GM19463 (cell line): Measurements from ENCODE around the gene AFTPH.

ENCODE experiments used
- ATAC-seq: cut with Tn5 transposase; IDR thresholded peaks from one replicate; pipeline ENCODE4 v1.9.1; 2021; ENCODE audit warnings: mild to moderate bottlenecking, moderate library complexity; ENCODE audit not compliant: unreplicated experiment

AFTPH gene

DNA sequence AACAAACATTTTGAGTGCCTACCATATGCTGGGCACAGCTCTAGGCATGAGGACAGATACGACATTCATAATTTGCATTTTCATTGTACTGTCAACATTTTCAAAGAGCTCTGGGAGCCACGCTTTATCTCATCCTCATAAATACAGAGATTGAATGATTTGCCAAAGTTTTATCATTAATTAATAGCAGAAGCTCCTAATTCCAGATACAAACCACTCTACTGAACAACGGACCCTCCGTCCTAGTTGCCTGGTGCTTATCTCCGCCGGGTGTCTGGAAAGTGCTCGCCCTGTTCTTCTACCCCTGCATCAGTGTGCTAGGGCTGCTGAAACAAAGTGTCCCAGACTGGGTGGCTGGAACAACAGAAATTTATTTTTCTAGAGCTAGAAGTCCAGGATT lies 105.7 kb downstream of the AFTPH start:
- no peak for ATAC-seq

GRCh38 chr2:64630752-64631151 lies 106.6 kb downstream of the AFTPH start:
- ATAC-seq = no peak

DNA sequence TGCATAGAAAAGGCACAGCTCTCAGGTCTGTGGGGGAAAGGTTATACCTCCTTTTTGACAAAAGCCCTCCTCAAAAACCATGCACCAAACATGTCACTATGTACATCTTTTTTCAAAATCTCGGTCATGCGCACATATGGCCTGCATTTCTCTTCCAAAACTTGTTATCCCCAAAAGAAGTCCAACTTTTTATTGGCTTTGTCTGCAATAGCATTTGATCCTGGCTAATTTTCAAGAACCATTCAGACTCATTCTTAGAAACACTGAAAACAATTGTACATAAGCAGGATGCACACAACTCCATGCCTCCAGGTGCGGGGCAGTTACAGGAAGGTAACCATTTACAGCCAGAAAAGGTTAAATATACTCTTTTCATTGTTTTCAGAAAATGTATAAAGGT lies 107.6 kb downstream of the AFTPH start:
- no peak for ATAC-seq

DNA sequence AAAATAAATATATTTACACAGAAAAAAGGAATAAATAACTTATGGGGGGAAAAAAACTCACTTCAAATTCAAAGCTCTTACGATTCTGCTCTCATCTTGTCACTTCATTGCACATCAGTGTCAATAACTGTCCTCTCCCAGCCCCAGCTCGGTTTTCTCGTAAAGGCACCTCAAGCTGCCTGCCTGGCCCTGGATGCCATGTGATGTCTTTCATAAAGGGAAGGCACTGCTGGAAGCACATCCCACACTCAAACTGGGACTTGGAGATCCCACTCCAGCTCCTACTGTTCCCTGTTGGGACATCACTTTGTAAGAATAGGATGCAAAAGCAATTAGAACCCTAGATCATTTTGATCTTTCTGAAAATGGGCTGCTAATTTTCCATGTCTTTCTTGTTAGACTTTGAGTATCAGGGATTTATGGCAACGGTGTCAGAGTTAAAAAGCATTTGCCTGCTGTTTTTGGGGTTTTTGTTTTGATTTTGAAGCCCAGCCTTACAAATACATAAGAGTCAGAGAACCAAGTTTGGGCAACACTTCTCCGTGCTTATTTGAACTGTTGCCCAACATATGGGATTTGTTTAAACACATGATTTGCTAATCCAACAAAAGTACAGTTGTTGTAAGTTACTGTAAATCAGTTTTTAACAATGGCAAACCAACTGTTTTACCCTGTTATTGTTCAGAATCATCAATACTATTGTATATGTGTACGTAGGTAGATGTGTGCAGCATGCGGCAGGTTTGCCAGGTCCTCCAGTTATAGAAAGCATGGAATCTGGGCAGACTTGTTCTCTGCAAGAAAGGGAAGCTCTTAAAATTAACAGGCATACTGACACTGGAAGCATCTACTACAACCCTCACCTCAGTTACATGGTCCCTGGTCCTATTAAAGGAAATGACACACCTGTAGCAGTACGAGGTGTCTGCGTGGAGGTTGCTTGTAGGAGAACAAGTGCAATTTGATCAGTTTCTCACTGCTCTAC lies 109.0 kb downstream of the AFTPH start:
- ATAC-seq = no peak

DNA sequence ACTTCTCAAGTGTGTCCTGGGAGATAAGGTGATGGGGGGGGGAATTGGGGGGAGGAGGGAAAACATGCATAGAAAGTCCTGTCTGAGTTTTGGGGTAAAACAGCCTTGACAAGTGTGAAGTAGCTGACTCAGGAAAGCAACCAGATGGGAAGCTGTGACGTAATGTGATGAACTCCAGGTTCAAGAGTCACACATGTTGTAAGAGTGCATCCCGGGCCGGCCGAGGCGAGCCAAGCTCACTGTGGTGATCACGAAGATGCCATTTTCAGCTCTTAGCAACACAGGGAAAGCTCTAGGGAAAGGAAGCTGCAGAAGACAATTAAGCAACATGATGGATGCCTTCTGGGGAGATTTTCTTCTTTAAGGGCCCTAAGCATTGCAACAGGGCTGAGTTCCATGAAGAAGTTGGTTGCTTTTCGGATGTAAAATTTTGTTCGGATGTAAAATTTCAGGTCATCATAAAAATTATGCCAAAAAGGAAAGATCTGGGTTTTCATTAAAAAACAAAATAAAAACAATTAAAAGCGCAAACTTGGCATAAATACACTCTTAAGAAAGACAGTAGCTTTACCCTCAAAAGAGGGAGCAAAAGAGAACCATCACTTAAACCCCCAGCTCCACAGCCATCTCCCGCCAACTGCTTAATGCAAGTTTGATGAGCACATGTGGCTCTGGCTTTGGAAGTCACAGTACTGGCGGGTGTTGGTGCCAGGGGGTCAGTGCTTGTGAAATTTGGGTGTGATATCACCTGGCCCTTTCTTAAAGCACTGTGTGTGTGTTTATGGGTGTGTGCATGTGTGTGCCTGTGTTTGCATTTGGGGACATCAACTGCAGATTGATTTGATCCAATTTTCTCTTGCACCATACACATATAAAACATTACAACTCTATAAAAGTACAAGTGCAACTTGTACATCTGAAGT lies 110.5 kb downstream of the AFTPH start:
- no peak for ATAC-seq

- ATAC-seq = peak; percentile 61
These were observed 112.1 kb downstream of the AFTPH start for GRCh38 chr2:64635976-64636911.

- ATAC-seq = peak; percentile 46
These were observed 113.0 kb downstream of the AFTPH start for GRCh38 chr2:64637000-64637635.

GRCh38 chr2:64637931-64638330 lies 113.8 kb downstream of the AFTPH start:
- no peak for ATAC-seq

- no peak for ATAC-seq
These were observed 114.5 kb downstream of the AFTPH start for GRCh38 chr2:64638502-64639120.

DNA sequence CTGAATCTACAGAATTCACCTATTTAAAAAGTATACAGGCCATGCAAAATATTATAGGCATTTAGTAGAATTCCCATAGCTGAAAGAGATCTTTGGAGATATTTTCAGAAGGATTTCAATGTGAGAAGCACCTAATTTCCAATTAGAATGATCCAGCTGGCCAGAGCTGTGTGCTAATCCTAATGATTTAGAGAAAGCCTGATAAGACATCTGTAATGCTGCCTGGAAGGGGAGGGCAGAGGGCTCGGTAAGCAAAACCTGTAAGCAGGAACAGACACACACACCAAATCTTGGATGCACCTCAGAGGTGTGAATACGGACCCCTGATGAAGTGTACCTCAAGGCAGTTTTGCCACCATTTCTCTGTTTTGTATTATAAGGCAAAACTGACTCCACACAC lies 115.6 kb downstream of the AFTPH start:
- ATAC-seq = no peak

DNA sequence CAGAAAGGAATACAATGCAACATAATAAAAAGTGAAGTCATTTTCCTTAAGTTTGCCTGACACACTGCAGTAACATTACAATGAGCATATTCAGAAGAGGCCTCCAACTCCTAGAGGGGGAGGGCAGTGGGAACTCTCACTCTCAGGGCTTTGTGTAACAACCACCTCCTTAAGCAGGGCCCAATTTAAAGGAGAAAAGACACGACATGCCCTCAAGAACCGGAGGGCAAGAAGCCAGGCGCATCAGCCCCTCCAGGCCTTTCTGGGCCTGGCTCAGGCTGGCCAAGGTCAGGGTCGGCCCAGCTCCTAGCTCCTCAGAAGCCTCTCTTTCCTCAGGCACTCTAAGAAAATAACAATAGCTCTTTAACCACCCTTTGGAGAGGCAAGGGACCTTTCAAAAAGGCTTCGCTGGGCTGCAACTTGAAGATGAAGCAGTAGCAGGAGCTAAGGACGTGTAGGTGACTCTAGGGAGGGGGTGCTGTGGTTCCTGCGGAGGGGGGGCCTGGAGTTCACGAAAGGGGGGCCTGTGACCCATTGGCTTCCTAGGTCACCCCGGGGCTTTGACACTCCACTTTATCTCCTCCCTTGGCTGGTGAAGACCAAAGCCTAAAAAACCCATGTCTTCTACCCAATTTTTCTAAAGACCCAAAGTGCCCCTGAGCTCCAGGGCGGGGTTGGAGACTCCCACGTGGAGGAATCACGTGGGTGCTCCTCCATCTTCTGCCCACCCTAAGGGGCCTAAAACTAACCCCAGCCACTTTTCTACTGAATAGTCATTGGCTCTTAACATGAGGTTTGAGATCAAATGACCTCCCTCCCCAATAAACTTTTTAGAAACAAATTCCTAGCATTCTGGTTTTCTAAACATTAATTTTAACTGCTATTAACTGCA lies 116.3 kb downstream of the AFTPH start:
- ATAC-seq = no peak

DNA sequence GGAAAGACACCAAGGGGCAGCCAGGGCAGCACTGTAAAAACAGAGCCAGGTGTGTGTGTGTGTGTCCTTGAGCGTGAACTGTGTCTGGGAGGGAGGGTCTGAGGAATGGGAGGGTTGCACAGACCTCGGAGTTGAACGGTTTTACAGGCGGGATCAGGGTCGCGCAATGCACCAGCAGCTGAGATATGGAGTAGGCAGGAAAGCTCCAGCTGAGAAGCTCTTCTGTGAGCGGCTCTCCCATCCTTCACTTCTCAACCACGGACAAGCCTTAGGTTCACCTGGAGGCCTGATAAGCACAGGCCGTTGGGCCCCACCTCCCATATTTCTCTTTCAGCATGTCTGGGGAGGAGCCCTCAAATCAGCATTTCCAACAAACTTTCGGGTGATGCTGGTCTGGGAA lies 117.5 kb downstream of the AFTPH start:
- ATAC-seq = no peak
